HG02678 (cell line): ENCODE data around the gene UBE2F.

Experiments
- ATAC-seq: cut with Tn5 transposase; IDR thresholded peaks from one replicate; pipeline ENCODE4 v1.9.1; 2021; ENCODE audit warnings: mild to moderate bottlenecking, moderate library complexity; ENCODE audit not compliant: unreplicated experiment

UBE2F gene, protein sequence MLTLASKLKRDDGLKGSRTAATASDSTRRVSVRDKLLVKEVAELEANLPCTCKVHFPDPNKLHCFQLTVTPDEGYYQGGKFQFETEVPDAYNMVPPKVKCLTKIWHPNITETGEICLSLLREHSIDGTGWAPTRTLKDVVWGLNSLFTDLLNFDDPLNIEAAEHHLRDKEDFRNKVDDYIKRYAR

GRCh38 chr2:237966565-237967462, at the start of gene UBE2F:
TSS of gene UBE2F (plus strand) at chr2:237967014. CDS start at chr2:237973108, 6,094 bp downstream.
- ATAC-seq: peak; percentile 95

DNA sequence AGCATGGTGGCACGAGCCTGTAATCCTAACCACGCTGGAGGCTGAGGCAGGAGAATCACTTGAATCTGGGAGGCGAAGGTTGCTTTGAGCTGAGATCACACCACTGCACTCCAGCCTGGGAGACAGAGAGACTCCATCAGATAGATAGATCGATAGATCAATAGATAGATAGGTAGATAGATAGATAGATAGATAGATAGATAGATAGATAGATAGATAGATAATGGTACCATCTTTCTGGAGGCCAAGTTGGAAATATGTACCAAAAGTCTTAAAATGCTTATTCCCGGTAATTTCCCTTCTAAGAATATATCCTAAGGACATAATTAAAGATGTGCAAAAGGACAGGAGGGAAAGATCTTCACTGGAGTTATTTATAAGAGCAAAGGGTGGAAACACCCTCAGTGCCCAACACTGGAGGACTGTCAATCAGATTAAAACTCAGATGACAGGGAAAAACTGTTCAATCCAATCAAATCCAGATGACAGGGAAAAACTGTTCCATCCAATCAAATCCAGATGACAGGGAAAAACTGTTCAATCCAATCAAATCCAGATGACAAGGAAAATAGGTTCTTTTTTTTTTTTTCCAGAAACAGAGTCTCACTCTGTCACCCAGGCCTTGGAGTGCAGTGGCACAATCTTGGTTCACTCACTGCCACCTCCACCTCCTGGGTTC, 49.0 kb upstream of the UBE2F start:
- ATAC-seq: no peak

- no peak for ATAC-seq
These were observed 47.2 kb upstream of the UBE2F start for GRCh38 chr2:237919593-237919992.

- ATAC-seq: no peak
These were observed 46.1 kb upstream of the UBE2F start for GRCh38 chr2:237920673-237921072.

DNA sequence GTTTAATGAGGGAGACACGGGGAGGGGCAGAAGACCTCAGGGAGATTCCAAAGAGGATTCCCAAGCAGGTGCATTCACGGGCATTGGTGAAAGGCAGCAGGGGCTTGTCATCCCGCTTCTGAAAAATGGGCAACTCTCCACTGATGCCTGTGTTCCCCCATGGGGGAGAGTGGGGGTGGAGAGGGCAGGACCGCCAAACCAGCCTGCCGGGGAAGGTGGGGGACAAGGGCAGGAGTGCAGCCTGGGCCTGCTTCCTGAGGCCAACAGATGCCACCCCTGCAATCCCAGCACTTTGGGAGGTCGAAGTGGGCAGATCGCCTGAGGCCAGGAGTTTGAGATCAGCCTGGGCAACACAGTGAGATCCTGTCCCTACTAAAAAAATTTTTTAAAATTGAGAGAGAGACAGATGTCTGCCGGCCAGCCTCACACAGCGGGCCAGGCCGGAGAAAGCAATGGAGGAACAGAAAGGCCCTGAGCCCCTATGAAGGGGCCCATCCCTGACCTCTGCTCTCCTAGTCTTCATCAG, 44.8 kb upstream of the UBE2F start:
- ATAC-seq: no peak

- no peak for ATAC-seq
These were observed 44.0 kb upstream of the UBE2F start for GRCh38 chr2:237922641-237923361.

DNA sequence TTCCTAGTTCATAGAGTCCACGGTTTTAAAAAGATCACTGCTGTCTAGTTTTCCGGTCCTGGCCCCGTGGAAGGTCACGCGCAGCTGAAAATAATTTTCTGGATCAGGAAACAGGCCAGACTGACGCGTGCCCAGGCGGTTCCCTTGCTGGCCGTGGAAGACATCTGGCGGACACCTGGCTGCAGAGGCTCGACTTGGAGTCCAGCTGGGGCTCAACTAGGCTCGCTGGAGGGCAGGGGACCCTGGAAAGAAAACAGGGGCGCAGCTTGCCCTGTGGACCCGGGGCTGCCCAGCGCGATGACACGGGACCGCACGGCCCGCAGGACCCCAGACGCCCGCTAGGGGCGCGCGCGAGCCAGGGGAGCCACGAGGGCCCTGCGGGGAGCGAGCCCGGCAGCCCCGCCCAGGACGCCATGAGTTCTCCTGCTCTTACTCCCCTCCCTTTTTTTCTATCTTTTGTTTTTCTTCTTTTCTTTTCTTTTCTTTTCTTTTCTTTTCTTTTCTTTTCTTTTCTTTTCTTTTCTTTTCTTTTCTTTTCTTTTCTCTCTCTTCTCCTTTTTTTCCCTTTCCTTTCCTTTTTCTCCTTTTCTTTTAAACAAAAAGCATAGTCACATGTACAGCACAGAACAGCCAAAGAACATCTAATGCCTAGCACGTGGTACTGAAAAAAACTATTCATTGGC, 43.2 kb upstream of the UBE2F start:
- peak; percentile 82 for ATAC-seq

- ATAC-seq: no peak
These were observed 42.7 kb upstream of the UBE2F start for GRCh38 chr2:237924164-237924534.

- ATAC-seq: no peak
These were observed 39.7 kb upstream of the UBE2F start for GRCh38 chr2:237927135-237927534.

- no peak for ATAC-seq
These were observed 38.8 kb upstream of the UBE2F start for GRCh38 chr2:237927986-237928385.

DNA sequence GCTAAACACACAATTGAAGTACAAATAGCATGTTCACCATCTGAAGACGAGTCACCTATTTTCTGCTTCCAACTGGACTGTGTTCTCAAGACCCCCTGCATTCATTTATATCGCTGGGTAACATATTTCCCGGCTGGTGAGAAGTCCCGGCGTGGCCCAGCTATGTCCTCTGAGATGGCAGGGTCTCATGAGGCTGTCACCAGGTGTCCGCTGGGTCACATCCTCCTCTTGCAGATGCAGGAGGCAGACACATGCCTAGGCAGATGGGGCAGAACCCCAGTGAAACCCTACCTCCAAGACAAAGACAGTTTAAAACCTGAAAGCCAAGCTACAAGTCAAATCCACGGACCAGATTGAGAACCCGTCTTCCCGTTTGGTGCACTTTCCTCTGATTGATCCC, 36.8 kb upstream of the UBE2F start:
- no peak for ATAC-seq

GRCh38 chr2:237931205-237931721, 35.6 kb upstream of the UBE2F start:
- ATAC-seq: no peak

- ATAC-seq: no peak
These were observed 34.1 kb upstream of the UBE2F start for GRCh38 chr2:237932731-237933131.

DNA sequence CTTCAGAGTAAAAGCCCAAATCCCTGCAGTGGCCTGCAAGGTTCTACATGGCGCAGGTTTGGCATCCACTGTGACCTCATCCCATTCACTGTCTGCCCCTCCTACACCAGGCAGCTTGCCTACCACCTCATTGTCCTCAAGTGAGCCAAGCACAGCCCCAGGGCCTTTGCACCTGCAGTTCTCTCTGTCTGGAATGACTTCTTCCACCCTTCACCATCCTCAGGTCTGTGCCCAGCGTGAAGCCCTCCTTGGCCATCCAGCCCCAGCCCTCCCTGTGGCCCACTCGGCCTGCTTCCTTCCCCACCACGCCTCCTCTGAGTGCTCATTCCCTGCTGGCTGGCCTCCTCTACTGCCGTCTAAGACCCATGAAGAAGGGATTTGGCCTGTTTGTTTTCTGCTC, 32.6 kb upstream of the UBE2F start:
- ATAC-seq: no peak

GRCh38 chr2:237935740-237936452, 30.9 kb upstream of the UBE2F start:
- no peak for ATAC-seq

DNA sequence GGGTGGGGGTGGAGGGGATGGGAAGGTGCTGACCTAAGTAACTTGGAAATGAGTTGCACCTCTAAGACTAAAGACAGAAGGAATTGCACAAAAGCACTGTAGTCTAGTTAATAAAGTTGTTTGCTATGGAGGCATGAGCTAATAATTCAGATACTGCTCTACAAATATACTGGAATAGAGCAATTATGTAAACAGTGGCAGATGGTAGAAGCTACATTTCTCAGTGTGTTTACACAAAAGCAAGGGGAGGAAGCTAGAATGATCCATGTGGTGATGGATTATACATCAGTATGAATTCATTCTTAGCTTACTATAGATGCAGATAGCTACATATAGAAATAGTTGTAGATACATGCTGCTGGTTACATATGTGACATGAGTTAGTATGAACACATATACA, 27.6 kb upstream of the UBE2F start:
- ATAC-seq: no peak

DNA sequence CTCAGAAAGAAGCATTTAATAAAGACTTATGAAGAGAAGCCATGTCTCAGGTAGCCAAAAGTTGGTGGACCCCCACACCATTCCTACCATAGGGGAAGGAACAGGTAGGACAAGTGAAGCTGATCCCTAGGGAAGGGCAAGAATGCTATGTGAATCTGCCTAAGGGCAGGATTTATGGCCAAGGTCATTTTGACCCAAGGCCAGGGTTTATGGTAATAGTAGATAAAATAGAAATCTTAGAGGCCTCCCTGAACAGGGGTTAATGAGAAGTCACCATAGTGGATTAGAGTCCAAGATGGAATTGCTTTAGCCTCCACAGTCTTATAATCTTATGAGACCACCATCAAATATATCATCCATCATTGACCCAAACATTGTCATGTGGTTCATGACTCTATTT, 26.0 kb upstream of the UBE2F start:
- no peak for ATAC-seq

- ATAC-seq: no peak
These were observed 25.6 kb upstream of the UBE2F start for GRCh38 chr2:237941239-237941638.

- ATAC-seq: no peak
These were observed 24.3 kb upstream of the UBE2F start for GRCh38 chr2:237942513-237942899.
